Measurements from ENCODE around the gene C1GALT1. TPM values are rescaled to one million over a fixed set of nuclear protein-coding genes. Genes with fewer than 3 reads are reported as not detected.

Gene C1GALT1
- total RNA-seq, 1 experiment from 2014 or later = 54.5 TPM

DNA sequence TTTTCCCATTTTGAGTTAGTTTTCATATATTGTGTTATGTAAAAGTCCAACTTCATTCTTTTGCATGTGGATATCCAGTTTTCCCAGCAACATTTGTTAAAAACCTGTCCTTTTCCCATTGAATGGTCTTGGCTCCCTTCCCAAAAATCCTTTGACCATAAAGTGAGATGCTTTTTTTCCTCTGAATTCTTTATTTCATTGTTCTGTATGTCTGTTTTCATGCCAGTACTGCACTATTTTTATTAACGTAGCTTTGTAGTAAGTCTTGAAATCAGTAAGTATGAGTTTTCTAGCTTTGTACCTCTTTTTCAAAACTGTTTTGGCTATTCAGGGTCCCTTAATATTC lies 20.0 kb downstream of the C1GALT1 start:
- no peak for ATAC-seq
- TF ChIP-seq, protein P1, sequence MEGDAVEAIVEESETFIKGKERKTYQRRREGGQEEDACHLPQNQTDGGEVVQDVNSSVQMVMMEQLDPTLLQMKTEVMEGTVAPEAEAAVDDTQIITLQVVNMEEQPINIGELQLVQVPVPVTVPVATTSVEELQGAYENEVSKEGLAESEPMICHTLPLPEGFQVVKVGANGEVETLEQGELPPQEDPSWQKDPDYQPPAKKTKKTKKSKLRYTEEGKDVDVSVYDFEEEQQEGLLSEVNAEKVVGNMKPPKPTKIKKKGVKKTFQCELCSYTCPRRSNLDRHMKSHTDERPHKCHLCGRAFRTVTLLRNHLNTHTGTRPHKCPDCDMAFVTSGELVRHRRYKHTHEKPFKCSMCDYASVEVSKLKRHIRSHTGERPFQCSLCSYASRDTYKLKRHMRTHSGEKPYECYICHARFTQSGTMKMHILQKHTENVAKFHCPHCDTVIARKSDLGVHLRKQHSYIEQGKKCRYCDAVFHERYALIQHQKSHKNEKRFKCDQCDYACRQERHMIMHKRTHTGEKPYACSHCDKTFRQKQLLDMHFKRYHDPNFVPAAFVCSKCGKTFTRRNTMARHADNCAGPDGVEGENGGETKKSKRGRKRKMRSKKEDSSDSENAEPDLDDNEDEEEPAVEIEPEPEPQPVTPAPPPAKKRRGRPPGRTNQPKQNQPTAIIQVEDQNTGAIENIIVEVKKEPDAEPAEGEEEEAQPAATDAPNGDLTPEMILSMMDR (IDR thresholded peaks at IDR 0.05) = no peak
- TF ChIP-seq, protein P2, sequence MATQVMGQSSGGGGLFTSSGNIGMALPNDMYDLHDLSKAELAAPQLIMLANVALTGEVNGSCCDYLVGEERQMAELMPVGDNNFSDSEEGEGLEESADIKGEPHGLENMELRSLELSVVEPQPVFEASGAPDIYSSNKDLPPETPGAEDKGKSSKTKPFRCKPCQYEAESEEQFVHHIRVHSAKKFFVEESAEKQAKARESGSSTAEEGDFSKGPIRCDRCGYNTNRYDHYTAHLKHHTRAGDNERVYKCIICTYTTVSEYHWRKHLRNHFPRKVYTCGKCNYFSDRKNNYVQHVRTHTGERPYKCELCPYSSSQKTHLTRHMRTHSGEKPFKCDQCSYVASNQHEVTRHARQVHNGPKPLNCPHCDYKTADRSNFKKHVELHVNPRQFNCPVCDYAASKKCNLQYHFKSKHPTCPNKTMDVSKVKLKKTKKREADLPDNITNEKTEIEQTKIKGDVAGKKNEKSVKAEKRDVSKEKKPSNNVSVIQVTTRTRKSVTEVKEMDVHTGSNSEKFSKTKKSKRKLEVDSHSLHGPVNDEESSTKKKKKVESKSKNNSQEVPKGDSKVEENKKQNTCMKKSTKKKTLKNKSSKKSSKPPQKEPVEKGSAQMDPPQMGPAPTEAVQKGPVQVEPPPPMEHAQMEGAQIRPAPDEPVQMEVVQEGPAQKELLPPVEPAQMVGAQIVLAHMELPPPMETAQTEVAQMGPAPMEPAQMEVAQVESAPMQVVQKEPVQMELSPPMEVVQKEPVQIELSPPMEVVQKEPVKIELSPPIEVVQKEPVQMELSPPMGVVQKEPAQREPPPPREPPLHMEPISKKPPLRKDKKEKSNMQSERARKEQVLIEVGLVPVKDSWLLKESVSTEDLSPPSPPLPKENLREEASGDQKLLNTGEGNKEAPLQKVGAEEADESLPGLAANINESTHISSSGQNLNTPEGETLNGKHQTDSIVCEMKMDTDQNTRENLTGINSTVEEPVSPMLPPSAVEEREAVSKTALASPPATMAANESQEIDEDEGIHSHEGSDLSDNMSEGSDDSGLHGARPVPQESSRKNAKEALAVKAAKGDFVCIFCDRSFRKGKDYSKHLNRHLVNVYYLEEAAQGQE (IDR thresholded peaks at IDR 0.05; ENCODE audit: insufficient read depth in 1 of 2, low read depth in 2 of 2, low read length in 1 of 2) = no peak
- in situ Hi-C loops (cut with HindIII; ENCODE audit: low pct_unique_long_range_greater_than_20kb, low sequenced_read_pairs) = no loop called here
- intact Hi-C loops (cut with micrococcal nuclease; ENCODE audit: unreplicated experiment) = no loop called here
- Histone ChIP-seq H3K27me3 (ENCODE audit: control insufficient read depth, insufficient read depth, low read length) (no peaks in the 10 kb centered on the region), H3K27ac (ENCODE audit: low read length) (no peak overlapping the region), H3K4me3 (ENCODE audit: low read depth in 2 of 2, low read length in 2 of 2) (no peak overlapping the region), H3K4me1 (ENCODE audit: control insufficient read depth, insufficient read depth, low read length) (peaks cover 8% of the 10 kb centered on the region; the same call in 1 of the 2 replicates), H3K36me3 (ENCODE audit: control insufficient read depth, insufficient read depth, low read length) (no peaks in the 10 kb centered on the region), H3K9me3 (ENCODE audit: control insufficient read depth, insufficient read depth, low read depth, low read length) (peaks cover 15% of the 10 kb centered on the region; the same call in 1 of the 2 replicates)
- DNase-seq (ENCODE audit: low read depth, low spot score) = no peak
- ChIA-PET CTCF (interaction anchor here (0.6 kb wide), 1 partner anchor 83 kb away, joined by 3 read pairs; no protein-coding TSS in a partner anchor), POLR2A (no interaction called here)
- BruUV-seq (replicated peaks) = no TSS peak

DNA sequence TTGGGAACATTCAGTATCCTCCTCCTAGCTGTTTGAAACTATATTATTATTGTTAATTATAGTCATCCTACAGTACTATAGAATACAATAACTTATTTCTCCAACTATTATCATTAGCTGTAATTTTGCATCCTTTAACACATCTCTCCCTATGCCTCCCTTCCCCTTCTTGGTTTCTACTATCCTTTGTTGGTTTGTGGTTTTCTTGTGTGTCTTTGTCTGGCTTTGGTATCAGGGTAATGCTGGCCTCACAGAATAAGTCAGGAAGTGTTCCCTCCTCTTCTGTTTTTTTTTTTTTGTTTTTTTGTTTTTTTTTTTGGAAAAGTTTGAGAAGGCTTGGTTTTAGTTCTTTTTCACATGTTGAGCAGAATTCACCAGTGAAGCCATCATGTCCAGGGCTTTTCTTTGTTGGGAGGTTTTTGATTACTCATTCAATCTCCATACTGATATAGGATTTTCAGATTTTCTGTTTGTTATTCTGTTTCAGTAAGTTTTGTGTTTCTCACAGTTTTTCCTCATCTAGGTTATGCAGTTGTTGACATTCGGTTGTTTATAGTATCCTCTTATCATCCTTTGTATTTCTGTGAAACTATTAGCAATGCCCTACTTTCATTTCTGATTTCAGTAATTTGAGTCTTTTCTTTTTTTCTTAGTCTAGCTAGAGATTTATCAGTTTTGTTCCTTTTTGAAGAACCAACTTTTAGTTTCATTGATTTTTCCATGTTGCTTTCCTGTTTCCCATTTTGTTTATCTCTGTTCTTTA lies 21.6 kb downstream of the C1GALT1 start:
- no peak overlapping the region for H3K4me3 ChIP-seq (ENCODE audit: low read depth in 2 of 2, low read length in 2 of 2)
- H3K27me3 ChIP-seq (ENCODE audit: control insufficient read depth, insufficient read depth, low read length) = no peaks in the 10 kb centered on the region
- in situ Hi-C loops (cut with HindIII; ENCODE audit: low pct_unique_long_range_greater_than_20kb, low sequenced_read_pairs) = no loop called here
- no peaks in the 10 kb centered on the region for H3K36me3 ChIP-seq (ENCODE audit: control insufficient read depth, insufficient read depth, low read length)
- no peak for TF ChIP-seq TCF7L2 (IDR thresholded peaks at IDR 0.05; ENCODE audit: low read depth, low read length)
- TF ChIP-seq SIN3A (IDR thresholded peaks at IDR 0.05; ENCODE audit: borderline replicate concordance, insufficient read depth, low read depth, low read length) = no peak
- TF ChIP-seq, protein P1 (IDR thresholded peaks at IDR 0.05) = no peak
- no peak for TF ChIP-seq POLR2AphosphoS5 (IDR thresholded peaks at IDR 0.05; ENCODE audit: low read depth, low read length)
- TF ChIP-seq, protein P2 (IDR thresholded peaks at IDR 0.05; ENCODE audit: insufficient read depth in 1 of 2, low read depth in 2 of 2, low read length in 1 of 2) = no peak
- CTCF ChIA-PET = no interaction called here
- no TSS peak for BruUV-seq (replicated peaks)
- POLR2A ChIA-PET = no interaction called here
- DNase-seq (ENCODE audit: low read depth, low spot score) (no peak), ATAC-seq (no peak)
- H3K9me3 ChIP-seq (ENCODE audit: control insufficient read depth, insufficient read depth, low read depth, low read length) = peaks cover 15% of the 10 kb centered on the region; the same call in 1 of the 2 replicates
- intact Hi-C loops (cut with micrococcal nuclease; ENCODE audit: unreplicated experiment) = no loop called here
- H3K27ac ChIP-seq (ENCODE audit: low read length) = no peak overlapping the region
- H3K4me1 ChIP-seq (ENCODE audit: control insufficient read depth, insufficient read depth, low read length) = peaks cover 8% of the 10 kb centered on the region; the same call in 1 of the 2 replicates
